ENCODE measurements around the gene SP100.

Gene SP100

DNA sequence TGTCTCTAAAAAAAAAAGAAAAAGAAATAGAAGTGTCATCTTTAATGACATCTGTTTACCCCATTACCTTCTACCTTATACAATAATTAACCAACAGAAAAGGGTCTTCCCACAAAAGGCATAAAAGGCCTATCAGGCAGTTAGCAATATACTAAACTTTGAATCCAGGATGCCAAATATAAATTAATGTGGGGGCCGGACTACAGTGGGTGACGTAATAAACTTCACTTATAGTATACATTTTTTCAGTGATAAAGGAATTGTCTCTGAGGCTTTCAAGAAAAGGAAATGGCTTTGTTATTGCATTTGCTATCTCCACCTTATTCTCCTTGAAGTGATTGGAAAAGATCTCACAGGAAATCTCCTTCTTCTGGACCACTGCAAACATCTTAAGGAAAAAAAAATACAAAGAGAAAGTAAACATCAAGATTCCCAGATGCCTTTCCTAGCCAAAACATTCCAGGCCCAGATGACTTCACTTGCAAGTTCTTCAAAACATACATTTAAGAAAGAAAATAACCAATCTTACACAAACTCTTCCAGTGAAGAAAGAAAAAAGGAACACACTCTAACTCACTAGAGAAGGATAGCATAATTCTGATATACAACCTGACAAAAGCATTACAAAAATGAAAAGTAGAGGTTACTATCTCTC is 170.5 kb downstream of the SP100 start:
- no peaks in the 10 kb centered on the region for H3K4me1 Mint-ChIP-seq
- H3K4me3 Mint-ChIP-seq: no peak overlapping the region
- TF ChIP-seq, protein P1, sequence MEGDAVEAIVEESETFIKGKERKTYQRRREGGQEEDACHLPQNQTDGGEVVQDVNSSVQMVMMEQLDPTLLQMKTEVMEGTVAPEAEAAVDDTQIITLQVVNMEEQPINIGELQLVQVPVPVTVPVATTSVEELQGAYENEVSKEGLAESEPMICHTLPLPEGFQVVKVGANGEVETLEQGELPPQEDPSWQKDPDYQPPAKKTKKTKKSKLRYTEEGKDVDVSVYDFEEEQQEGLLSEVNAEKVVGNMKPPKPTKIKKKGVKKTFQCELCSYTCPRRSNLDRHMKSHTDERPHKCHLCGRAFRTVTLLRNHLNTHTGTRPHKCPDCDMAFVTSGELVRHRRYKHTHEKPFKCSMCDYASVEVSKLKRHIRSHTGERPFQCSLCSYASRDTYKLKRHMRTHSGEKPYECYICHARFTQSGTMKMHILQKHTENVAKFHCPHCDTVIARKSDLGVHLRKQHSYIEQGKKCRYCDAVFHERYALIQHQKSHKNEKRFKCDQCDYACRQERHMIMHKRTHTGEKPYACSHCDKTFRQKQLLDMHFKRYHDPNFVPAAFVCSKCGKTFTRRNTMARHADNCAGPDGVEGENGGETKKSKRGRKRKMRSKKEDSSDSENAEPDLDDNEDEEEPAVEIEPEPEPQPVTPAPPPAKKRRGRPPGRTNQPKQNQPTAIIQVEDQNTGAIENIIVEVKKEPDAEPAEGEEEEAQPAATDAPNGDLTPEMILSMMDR (IDR thresholded peaks at IDR 0.05; ENCODE audit: unreplicated experiment in 3 of 3): no peak
- peaks cover 3% of the 10 kb centered on the region for H3K9me3 Mint-ChIP-seq
- no peak overlapping the region for H3K27ac Mint-ChIP-seq
- no peaks in the 10 kb centered on the region for H3K27me3 Mint-ChIP-seq (ENCODE audit: low read depth)
- no peaks in the 10 kb centered on the region for H3K36me3 Mint-ChIP-seq (ENCODE audit: low read depth)

DNA sequence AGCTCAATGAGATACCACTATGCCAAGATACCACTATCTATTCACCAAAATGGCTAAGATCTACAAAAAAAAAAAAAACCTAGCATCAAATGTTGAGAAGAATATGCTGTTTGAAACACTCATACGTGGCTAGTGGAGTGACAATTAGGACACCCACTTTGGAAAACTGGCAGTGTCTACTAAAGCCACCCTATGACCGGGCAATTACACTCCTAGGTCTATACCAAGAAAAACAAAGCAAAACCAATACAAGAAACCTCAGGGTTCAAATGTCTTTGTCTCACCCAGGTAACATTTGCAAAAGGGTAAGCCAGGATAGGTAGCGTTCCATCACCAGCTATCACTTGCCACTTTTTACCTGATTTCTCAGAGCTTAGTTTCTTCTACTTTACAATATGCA is 173.0 kb downstream of the SP100 start:
- TF ChIP-seq, protein P1 (IDR thresholded peaks at IDR 0.05; ENCODE audit: unreplicated experiment in 3 of 3): no peak
- Mint-ChIP-seq H3K4me3 (no peak overlapping the region), H3K9me3 (no peaks in the 10 kb centered on the region), H3K4me1 (no peaks in the 10 kb centered on the region), H3K36me3 (ENCODE audit: low read depth) (no peaks in the 10 kb centered on the region), H3K27me3 (ENCODE audit: low read depth) (no peaks in the 10 kb centered on the region), H3K27ac (no peak overlapping the region)

DNA sequence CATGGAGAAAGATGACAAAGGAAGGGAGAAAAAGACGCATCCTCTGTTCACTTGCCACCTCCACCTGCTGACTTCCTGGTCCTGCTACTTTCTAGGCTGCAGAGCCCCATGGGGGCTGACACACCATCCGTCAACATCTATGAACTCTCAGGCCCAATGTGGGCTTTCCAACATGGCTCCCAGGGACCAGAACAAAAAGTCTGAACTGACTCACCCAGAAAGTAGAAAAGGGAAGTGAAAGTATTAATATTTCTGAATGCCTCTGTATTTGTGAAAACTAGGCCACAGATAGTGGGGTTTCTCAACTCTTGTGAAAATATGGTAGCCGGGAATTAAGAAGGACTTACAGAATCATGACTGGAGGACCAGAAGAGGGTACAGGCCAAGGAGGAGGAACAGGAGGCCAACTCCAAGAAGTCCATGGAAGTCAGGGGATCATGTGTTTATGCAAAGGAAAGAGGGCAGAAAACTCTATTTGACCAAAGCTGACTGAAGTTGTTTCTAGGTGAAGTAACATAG is 173.6 kb downstream of the SP100 start:
- TF ChIP-seq, protein P1 (IDR thresholded peaks at IDR 0.05; ENCODE audit: unreplicated experiment in 3 of 3): no peak
- Mint-ChIP-seq H3K27me3 (ENCODE audit: low read depth) (no peaks in the 10 kb centered on the region), H3K9me3 (no peaks in the 10 kb centered on the region), H3K36me3 (ENCODE audit: low read depth) (no peaks in the 10 kb centered on the region), H3K4me1 (no peaks in the 10 kb centered on the region), H3K27ac (no peak overlapping the region), H3K4me3 (no peak overlapping the region)

DNA sequence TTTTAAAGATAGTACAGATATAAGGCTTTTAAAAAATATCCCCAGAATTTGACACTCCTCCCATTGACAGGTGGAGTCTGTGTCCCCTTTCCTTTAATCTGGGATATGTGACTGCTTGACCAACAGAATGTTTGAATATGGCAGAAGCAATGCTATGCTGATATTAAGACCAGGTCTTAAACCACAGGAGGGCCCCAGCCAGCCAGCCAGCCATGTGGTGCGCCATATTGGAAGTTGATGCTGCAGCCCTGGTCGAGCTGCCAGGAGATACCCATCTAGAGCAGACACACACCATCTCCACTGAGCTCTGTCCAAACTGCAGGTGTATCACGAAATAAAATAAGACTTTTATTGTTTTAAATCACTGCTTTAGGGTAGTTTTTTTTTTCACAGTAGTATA is 174.3 kb downstream of the SP100 start:
- H3K4me3 Mint-ChIP-seq: no peak overlapping the region
- H3K4me1 Mint-ChIP-seq: no peaks in the 10 kb centered on the region
- H3K9me3 Mint-ChIP-seq: no peaks in the 10 kb centered on the region
- H3K27ac Mint-ChIP-seq: no peak overlapping the region
- TF ChIP-seq, protein P1 (IDR thresholded peaks at IDR 0.05; ENCODE audit: unreplicated experiment in 3 of 3): no peak
- H3K36me3 Mint-ChIP-seq (ENCODE audit: low read depth): no peaks in the 10 kb centered on the region
- H3K27me3 Mint-ChIP-seq (ENCODE audit: low read depth): no peaks in the 10 kb centered on the region

DNA sequence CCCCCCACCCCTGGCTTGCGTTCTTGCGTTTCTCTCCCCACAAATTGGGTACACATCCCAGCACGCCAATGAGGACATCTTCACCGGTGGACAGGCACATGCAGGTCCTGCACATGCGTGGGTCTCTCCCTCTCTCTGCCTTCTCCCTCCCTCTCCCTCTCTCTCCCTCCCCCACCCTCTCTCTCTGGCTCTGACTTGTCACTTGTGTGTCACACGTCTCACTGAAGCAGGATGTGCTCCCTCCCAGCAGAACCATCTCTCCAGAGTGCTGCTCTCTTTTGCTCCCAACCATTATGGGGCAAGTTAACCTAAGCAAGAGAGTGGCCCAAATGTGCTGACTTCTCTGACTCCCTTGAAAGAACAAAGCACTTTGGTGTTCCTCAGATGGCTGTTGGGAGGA is 175.8 kb downstream of the SP100 start:
- Mint-ChIP-seq H3K27me3 (ENCODE audit: low read depth) (no peaks in the 10 kb centered on the region), H3K9me3 (no peaks in the 10 kb centered on the region), H3K4me3 (no peak overlapping the region), H3K27ac (no peak overlapping the region), H3K36me3 (ENCODE audit: low read depth) (no peaks in the 10 kb centered on the region), H3K4me1 (no peaks in the 10 kb centered on the region)
- TF ChIP-seq, protein P1 (IDR thresholded peaks at IDR 0.05; ENCODE audit: unreplicated experiment in 3 of 3): no peak

DNA sequence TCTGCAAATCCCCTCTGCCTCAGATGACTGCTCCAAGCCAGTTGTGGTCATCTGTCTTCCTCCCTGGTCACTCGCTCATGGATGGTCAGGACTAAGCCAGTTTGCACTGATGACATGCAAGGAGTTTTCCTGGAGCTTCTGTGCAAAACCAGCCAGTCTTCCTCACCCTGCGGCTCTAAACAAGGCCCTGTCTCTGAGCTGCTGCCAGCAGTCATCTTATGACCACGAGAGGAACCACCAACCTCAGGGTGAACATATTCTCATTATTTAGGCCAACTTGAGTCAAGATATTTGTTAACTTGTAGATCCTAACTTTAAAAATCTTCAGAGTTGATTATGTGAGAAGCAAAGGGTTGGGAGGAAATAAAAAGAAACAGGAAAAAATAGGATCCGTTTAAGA is 176.8 kb downstream of the SP100 start:
- TF ChIP-seq, protein P1 (IDR thresholded peaks at IDR 0.05; ENCODE audit: unreplicated experiment in 3 of 3): no peak
- Mint-ChIP-seq H3K4me1 (no peaks in the 10 kb centered on the region), H3K36me3 (ENCODE audit: low read depth) (no peaks in the 10 kb centered on the region), H3K4me3 (no peak overlapping the region), H3K27me3 (ENCODE audit: low read depth) (no peaks in the 10 kb centered on the region), H3K27ac (no peak overlapping the region), H3K9me3 (no peaks in the 10 kb centered on the region)

All from nephron (organoid).